ENCODE measurements around the gene C20orf144.

Gene C20orf144

DNA sequence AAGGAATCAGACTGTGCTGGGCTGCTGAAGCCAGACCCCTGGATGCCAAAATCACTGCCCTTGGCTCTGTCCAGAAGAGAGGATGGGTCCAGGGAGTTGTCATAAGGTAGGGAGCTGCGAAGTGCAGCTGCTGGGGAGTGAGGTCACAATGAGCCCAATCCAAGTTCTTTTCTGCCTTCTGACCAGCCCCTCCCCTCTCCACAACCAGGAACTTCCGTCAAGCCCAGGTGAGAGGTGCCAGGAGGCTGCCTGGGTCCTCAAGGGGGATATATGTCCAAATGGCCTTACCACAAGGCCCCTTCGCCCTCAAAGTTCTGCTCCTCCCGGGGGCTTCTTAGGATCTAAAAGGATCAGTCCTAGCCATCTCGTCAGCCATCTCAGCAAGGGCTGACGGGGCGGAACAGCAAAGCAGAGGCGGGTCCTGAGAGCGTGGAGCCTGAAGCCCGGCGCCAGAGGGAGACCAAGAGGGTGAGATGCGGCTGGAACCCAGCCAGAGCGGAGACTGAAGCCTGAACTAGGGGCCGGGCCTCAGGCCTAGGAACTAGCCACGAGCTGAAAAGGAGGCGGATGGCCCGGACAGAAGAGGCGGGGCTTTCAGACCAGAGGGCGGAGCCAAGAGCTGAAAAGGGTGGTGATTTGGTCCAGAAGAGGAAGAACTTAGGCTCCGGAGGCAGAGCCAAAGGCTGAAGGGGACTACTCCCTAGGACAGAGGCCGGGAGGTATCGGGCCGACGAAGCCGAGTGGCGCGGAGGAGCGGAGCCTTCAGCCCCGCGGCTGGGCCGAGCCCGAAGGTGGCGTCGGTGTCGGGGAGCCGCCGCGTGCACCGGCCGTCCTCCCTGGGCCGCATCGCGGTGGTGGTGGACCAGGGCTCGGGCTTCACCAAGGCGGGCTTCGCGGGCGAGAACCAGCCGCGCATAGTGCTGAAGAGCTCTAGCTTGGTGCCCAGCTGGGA, 4.4 kb downstream of the C20orf144 start, which contains the start of gene ACTL10:
Gene ACTL10, plus strand, starts transcription at position 651 of the 952 bp plus-strand sequence. CDS start 555 bp downstream, outside the sequence.
- DNase-seq: peak; percentile 99

DNA sequence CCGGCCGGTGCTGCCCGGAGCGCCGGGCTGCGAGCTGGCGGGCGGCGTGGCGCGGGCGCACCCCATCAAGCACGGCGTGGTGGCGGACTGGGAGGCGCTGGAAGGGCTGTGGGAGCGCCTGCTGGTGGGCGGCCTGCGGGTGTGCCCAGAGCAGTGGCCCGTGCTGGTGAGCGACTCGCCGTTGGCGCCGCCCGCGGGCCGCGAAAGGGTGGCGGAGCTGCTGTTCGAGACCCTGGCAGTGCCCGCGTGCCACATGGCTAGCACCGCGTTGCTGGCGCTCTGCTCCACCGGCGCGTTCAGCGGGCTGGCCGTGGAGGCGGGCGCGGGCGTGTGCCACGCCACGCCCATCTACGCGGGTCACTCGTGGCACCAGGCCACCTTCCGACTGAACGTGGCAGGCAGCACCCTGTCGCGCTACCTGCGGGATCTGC, 5.1 kb downstream of the C20orf144 start:
- DNase-seq: peak; percentile 68

DNA sequence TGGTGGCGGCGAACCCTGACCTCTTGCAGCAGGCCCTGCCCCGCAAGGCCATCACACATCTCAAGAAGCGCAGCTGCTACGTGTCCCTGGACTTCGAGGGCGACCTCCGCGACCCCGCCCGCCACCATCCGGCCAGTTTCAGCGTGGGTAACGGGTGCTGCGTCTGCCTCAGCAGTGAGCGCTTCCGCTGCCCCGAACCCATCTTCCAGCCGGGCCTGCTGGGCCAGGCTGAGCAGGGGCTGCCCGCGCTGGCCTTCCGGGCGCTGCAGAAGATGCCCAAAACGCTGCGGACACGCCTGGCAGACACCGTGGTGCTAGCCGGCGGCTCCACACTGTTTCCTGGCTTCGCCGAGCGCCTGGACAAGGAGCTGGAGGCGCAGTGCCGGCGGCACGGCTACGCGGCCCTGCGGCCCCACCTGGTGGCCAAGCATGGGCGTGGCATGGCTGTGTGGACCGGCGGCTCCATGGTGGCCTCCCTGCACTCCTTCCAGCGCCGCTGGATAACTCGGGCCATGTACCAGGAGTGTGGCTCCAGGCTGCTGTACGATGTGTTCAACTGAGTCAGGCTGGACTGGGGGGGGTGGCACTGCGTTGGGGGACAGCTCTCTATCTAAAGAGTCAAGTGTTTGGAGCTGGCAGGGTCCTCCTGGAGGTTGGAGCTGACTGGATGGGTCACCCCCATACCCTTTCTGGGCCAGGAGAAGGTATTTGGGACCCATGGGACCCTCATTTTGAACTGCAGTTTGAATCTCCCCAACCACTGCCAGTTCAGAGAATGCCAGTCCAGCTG, 5.7 kb downstream of the C20orf144 start:
- DNase-seq: peak; percentile 92

DNA sequence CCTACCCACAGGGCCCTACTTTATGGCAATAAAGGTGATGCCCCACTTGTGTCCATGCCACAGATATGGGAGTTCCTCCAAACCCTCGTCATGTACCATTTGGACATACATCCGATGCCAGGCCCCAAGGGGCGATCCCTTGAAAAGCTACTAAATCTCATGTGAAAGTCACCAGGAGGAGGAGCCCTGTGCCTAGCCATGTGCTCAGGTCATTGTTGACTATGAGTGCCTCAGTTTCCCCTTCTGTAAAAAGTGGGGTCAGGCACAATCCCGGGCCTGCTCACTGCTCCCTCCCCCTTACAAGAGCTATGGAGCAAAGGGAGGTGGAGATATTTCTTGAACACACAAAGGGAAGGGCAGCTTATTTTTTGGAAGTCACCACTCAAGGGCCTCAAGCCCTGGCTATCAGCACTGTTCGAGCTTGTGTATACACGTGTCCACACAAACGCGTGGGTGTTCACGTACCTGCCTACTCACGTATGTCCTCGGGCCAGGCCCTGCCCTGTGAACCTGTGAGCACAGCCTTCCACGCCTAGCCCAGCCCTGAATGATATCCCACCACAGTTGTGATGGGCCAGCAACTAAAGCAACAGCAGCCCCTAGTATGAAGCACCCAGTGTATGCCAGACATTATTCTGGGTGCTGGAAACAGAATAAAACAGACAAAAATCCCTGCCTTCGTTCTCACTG, 6.5 kb downstream of the C20orf144 start:
- DNase-seq: no peak

DNA sequence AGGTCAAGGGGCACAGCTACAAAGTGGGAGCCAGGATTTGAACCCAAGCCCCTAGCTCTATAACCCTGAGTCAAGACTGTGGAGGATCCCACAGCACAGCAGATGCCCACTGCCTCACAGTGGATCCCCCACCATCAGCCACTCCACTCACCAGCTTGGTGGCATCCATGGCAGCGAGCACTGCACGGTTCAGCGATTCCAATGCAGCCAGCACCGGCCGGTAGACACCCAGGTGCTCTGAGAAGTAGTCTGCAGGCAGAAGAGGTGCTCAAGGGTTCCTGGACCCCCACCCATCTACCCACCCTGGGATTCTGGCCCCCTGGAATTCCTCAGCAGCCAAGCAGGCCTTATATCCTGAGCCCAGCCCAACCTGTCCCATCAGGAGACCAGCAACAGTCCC, 7.1 kb downstream of the C20orf144 start:
- no peak for DNase-seq

DNA sequence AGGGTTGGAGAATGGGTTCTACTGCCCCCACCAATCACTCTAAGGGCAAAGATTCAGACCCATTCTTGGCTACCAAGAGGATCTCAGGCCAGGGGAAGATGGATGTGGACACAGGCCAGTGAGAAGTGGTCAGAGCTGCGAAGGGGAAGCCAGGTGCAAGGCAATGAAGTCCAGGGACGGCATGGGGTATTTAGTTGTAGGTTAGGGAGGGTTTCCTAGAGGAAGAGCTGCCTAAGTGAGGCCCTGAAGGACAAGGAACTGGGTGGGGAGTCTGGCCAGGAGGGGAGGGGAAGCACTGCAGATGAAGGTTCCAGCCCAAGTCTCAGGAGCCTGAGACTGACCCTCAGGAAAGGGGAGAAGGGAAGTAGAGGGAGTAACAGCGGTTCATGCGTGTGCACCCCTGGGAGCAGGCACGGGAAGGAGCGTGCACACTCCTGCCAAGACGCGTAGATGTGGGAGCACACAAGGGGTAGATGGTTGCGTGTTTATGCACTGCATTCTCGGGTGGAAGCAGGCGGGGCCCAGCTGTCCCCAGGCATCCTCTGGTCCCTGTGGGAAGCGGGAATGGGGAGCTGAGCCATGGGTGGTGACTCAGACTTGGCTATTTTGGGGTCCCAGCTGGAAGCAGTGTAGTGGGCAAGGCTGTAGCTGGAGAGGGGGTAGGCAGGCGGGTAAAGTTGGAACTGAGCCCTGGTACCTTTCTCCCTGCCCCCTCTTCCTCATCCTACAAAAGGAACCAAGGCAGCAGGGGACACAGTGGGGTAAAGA, 7.9 kb downstream of the C20orf144 start:
- no peak for DNase-seq

DNA sequence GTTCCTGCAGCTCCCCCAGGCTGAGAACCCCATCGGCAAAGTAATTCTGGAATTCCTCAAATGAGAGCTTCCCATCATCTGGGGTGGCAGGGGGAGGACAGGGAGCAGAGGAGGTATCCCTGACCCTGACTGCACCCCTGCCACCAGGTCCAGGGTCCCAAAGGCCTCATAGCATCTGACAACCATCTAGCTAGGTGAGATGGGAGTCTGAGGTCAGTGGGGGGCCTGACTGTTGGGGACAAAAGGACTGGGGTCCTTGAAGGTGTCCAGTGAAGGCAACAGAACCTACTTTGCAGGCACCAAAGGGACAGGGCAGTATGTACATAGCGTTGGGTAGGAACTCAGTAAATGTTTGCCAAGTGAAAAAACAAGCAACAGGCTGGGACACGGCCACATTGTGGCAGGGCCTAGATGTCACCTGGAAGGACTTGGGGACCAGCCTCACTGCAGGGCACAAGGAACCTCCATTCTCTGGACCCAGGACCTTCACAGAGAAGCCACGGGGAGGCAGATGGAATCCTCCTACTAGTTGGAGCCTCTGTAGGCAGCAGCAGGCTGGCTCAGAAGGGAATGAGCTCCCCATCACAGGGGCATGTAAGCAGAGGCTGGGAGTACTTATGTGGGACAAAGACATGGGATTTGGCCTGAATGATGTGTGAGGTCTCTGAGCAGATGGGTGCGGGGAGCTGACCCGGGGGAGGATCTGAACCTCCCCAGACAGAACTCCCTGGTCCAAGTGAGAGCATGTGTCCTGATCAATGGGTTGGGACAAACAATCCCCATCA, 8.8 kb downstream of the C20orf144 start:
- DNase-seq: no peak

DNA sequence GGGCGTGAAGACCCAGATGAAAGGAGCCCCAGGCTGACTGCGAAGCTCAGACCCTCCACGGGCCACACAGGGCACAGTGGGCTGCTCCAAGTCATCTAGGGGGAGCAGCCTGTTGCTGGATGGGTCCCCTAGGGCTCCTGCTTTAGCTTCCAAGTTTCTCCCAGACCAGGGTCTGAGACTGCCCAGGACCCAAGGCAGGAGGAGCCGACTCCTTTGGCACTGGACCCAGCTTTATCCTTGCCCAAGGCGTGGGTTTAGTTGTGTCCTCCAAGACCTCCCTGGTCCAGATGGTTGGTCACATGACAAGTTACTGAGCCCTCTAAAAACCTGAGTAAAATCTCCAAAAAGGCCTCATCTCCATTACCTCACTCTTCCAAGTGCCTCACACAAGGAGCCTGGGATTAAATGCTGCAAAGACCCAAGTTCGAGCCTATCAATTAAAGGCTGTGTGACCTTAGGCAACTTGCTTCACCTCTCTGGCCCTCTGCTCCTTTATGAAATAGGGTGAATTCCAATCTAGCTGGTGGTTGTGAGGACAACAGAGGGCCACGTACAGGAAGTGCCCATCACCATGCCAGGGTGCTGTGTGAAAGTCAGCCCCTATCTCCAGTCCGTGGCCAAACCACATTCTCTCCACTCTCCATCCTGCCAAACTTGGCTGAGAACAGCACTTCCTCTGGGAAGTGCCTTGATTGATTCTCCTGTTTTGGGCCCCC, 9.6 kb downstream of the C20orf144 start:
- DNase-seq: no peak

DNA sequence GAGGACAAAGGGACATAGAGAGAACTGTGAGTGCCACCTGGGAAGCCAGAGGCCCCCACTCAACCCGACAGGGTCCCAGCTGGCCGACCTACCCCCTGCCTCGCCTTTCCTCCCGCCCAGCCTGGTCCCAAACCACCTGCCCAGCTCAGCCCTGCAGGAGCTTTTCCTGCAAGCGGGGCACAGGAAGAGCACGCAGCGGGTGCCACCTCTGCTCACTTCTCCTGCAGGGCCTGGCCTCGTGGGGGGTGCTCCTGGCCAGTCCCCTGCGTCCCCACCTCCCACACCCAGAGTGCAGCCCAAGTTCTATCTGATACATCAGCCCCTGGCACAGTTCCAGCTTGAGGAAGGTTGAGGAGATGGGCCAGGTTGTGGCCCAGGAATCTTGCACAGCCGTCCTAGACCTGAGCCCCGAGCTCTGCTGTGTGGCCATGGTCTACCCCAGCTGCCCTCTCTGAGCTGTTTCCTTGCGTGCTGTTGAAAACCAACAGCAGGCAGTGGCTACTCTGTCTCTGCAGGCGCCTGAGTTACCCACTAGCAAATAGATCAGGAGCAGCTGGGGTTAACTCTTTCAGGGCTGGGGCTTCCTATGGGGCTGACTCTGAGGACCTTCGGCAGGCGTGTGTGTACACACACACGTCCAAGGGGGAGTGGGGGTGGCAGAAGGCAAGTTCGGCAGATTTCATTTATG, 10.4 kb downstream of the C20orf144 start:
- peak; percentile 82 for DNase-seq

DNA sequence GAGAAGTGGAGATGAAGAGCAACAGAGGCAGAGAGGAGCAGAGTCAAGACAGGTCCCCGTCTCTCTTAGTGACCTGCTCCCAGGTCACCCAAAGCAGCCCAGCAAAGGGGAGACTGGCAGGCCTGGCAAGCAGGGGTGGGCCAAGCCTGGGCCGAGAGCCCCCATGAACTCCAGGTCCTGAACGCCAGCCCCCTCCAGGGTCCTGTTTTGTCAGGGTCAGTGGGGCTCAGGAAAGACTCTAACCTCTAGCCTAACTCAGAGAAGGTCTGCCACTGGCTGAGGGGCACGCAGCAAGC, 10.9 kb downstream of the C20orf144 start:
- no peak for DNase-seq

DNA sequence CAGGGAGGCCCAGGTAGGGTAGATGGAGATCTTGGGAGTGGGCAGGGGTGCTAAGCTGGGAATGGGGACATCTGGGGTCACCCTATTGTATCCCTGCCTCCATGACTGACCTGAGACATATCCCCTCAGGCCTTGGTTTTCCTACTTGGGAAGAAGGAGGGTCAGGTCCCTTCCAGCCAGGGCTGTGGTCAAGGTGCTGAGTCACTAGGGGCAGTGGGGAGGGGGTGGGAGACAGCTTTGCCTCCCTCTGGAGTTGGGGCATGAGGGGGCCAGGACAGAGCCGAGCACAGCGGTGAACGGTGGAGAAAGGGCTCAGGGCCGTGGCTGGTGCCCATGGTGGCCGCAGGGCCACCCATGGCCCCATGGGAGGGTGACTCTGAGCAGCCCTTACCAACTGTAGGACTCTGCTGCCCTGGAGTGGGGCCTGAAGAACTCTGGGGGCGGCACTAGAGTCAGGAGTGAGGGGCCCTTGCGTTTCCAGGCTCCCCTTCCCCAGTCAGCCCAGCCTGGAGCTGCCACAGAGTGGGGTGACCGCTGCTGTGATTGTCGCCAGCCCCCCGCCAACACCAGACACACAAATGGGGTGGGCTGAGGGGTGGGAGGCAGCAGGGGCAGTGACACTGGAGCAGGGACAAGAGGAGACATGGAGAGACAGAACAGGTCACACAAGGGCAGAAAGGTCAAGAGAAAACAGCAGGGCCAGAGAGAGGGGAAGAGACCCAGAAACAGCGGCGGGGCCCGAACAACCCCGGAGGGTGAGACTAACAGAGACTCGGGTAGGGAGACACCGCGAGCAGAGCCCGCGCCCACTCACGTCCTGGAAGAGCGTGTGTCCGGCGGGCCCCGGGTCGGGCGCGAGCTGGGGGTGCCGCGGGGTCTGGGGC, 11.5 kb downstream of the C20orf144 start:
- DNase-seq: peak; percentile 51

DNA sequence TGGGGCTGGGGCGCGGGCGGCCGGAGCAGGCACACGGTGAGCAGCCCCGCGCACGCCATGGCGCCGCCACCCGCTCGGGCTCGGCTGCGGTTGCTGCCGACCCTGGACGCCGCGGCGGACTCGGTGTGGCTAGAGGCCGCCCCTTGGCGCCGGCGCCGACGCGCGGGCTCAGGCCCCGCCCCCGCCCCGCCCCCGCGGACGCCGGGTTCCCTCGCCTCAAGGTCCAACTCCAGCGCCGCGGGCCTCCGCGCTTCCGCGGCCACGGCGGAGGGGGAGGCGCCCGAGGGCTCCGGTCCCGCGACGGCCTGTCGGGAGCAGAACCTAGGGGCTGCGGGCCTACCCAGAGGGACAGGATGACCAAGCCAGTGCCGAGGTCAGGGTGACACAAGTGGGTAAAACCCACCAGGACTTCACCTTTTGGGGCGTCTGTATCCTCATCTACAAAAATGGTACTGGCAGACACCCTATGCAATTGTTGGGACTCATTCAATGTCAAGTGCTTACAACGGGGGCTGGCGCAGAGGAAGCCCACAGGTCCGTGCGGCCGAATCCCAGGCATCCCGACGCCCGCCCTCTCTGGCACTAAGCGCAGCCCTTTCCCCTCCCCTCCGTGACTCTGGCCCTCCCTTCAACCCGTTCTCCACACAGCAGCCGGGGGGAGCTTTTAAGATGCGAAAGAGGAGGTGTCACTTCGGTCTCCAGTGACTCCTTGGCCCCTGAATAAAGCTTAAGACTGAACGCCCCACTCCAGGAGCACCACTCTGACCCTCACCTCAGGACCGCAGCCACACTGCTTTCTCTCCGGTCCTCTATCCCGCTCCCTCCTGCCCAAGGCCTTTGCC, 12.4 kb downstream of the C20orf144 start, which contains the start of gene NECAB3:
Gene NECAB3, minus strand, starts transcription at position 135 of the 842 bp plus-strand sequence. Its CDS starts 76 bp downstream, at position 59.
- peak; percentile 84 for DNase-seq

DNA sequence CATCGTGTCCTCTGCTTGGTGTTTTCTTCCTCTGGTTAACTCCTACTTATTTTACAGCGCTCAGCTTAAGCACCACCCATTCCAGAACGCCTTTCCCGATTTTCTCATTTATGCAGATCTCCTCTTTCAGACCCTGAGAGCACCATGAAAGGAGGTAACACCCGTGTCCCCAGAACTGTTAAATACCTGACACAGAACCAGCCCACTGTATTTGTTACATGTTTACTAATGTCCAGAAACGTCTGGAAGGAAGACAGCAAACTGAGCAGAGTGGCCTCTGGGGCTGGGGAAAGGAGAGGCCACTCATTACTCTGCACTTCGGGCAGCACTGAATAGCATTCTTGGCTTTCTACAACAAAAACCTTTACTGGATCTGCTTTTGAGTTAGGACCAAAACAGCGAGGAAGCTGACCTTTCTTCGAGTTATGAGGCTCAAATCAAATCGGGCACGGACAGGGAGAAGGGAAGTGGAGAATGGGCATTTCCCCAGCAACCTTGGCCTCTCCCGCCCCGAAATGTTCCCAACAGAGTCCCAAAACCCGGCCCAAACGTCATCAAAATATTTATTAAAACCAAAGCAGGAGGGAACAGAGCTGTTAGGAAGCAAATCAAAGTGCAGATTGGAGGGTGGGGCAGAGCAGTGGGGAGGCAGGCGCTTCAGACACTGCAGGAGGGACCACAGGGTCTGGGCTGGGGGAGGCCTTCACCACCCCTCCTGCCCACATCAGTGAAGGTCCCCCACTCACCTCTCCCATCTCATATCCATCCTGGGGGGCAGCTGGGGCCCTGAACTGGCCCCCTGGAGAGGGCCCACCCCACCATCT, 13.2 kb downstream of the C20orf144 start:
- no peak for DNase-seq

DNA sequence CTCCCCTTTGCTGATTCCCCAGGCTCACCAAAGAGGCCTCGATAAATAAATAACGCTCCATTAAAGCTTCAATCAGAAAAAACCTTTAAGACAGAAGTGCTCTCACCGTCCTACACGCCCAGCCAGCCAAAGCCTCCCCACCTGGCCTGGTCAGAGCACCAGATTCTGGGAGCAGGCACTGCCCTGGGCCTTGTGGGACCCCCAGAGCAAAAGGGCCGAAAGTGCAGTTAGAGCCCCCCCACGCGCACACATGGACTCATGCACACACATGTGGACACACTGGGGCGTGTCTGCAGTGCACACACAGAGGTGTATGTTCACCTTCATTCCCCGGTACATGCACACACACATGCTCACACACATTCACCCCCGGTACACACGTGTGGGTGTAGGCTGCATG, 14.0 kb downstream of the C20orf144 start:
- no peak for DNase-seq

DNA sequence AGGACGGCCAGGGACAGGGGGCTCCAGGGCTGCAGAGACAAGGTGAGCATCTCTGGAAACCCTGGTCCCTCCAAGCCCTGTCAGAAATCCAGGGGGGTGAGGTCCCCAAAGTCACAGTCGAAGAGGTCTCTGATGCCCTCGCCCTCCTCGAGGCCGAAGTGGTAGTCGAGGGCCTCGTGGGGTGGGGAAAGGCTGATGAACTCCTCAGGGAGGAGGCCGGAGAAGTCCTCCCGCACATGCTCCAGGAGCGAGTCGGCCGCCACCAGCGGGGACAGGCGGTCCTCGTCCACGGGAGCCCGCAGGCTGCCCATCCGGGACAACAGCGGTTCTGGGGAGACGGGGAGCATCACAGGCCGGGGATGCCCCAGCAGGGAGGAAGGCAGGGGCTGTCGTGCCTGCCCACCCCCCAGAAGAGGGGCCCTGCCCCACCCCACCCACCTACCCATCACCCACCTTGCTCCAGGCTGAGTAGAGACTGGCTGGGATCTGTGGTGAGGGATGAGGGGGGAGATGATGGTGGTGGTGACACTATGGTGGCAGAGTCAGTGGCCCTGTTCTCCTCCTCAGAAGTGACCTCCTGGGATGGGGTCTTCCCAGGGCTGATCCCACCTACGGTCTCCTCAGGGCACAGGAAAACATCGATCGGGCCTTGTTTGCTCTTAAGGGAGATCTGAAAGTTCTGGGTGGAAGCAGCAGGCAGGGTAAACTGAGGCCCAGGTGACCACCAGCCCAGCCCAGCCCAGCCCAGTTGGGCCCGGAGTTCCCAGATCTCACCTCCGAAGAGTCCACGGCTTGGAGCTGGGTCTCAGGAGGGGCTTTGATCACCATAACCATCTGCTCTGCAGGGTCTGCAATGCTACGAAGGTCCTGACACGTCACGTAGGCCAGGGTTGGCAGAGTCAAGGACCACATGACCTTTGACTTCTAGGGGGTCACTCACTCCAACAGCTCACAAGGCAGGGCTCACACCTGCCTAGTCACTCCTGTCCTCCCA, 14.8 kb downstream of the C20orf144 start:
- DNase-seq: no peak
